Fibroblast of lung (primary cell): Measurements from ENCODE around the gene DYSF.

Experiments
- EZH2 ChIP-seq: IDR thresholded peaks from 2 replicates; pipeline ENCODE4 v1.5.1; 2012; ENCODE audit warnings: low read length, control low read depth, mild to moderate bottlenecking; ENCODE audit errors: missing control alignments
- TF ChIP-seq, protein P1 (sequence below), 2 donors: IDR thresholded peaks in 1 of 2; conservative IDR thresholded peaks in 1 of 2; 1 replicate in 1 of 2; 2 replicates in 1 of 2; pipeline ENCODE4 v1.5.1; 2011 to 2012; ENCODE audit warnings: low read length in 2 of 2, control low read depth in 1 of 2, inconsistent platforms in 1 of 2, low read depth in 1 of 2, mild to moderate bottlenecking in 1 of 2

DNA sequence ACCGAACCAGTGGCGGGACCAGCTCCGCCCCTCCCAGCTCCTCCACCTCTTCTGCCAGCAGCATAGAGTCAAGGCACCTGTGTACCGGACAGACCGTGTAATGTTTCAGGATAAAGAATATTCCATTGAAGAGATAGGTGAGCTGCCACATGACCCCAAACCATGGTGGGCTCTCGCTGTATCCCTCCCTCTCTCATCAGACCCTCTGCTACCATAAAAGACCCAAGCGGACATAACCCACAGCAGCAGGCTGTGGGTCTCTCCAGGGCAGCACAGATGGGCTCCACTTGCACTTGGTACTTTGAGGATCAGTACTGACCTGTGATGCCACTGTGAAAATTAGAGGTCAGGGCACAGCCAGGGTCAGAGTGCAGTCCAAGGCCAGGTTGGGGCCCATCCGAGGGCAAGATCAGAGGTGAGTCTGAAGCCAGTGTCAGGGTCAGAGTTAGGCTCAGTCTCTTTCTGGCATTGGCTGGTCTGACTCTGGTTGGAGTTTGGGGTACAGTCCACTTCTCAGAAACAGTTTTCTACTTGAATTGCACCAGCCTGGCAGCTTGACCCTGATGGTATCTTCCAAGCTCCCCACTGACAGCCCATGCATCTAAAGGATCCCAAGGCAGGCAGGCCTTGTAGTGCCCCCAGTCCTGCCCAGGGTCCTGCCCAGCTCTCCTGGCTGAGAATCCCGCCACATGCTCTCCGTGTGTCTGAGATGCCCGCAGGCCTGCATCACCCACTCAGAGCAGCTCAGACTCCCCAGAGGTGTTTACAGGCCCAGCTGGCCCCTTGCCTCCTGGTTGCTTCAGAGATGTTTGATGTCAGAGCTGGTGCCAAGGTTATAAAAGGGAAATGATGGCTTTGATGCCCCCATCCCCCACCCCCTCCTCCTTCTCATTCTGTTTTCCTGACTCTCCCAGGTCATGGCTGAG lies 212.1 kb downstream of the DYSF start:
- no peak for TF ChIP-seq EZH2
- TF ChIP-seq, protein P1, sequence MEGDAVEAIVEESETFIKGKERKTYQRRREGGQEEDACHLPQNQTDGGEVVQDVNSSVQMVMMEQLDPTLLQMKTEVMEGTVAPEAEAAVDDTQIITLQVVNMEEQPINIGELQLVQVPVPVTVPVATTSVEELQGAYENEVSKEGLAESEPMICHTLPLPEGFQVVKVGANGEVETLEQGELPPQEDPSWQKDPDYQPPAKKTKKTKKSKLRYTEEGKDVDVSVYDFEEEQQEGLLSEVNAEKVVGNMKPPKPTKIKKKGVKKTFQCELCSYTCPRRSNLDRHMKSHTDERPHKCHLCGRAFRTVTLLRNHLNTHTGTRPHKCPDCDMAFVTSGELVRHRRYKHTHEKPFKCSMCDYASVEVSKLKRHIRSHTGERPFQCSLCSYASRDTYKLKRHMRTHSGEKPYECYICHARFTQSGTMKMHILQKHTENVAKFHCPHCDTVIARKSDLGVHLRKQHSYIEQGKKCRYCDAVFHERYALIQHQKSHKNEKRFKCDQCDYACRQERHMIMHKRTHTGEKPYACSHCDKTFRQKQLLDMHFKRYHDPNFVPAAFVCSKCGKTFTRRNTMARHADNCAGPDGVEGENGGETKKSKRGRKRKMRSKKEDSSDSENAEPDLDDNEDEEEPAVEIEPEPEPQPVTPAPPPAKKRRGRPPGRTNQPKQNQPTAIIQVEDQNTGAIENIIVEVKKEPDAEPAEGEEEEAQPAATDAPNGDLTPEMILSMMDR (conservative IDR thresholded peaks at IDR 0.05 in 1 of 2, IDR thresholded peaks at IDR 0.05 in 1 of 2; ENCODE audit: low read depth in 1 of 2, low read length in 2 of 2), result no peak
